HTERT RPE-1 (cell line): ENCODE measurements around the gene HLA-DRB5.
"Not testable (repeated sequence)": the region's sequence is repeated elsewhere in the genome, so short reads cannot be mapped to it uniquely, and the experiment has no call there.

Source experiments
- in situ Hi-C: fragments of 300-500 bp; cut with MboI; formaldehyde crosslinking; loops from 4 replicates; pipeline ENCODE4 v1.14.3; 2020; ENCODE audit warnings: low sequenced_read_pairs

HLA-DRB5 gene

GRCh38 chr6:32517654-32518445, 12.2 kb downstream of the HLA-DRB5 start:
- in situ Hi-C loops: no loop called here

- in situ Hi-C loops: no loop called here
Measured at GRCh38 chr6:32501016-32501415, 29.1 kb downstream of the HLA-DRB5 start.

GRCh38 chr6:32492351-32492750, 37.7 kb downstream of the HLA-DRB5 start:
- in situ Hi-C loops: no loop called here

- in situ Hi-C loops: no loop called here
Measured at GRCh38 chr6:32491700-32492099, 38.4 kb downstream of the HLA-DRB5 start.

- in situ Hi-C loops: no loop called here
Measured at GRCh38 chr6:32488083-32488482, 42.0 kb downstream of the HLA-DRB5 start.

DNA sequence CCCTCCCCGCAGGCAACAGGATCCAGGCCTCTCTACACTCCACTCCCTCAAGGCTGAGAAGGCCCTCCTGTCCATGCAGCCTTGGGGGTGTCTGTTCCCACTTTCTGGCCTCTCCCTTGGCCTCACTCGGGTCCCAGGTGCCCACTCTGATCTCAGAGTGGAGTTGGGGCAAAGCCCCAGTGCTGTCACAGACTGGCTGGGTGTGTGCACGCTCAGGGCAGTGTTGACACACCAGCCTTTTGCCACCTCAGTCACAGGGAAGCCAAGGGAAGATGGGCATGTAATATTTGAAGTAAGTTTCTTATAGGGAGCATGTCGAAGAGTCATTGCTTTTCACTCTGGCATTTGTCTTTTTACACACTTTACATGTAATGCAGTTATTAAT, 45.5 kb downstream of the HLA-DRB5 start:
- in situ Hi-C loops: no loop called here

GRCh38 chr6:32483968-32484613, 46.0 kb downstream of the HLA-DRB5 start:
- in situ Hi-C loops: no loop called here

DNA sequence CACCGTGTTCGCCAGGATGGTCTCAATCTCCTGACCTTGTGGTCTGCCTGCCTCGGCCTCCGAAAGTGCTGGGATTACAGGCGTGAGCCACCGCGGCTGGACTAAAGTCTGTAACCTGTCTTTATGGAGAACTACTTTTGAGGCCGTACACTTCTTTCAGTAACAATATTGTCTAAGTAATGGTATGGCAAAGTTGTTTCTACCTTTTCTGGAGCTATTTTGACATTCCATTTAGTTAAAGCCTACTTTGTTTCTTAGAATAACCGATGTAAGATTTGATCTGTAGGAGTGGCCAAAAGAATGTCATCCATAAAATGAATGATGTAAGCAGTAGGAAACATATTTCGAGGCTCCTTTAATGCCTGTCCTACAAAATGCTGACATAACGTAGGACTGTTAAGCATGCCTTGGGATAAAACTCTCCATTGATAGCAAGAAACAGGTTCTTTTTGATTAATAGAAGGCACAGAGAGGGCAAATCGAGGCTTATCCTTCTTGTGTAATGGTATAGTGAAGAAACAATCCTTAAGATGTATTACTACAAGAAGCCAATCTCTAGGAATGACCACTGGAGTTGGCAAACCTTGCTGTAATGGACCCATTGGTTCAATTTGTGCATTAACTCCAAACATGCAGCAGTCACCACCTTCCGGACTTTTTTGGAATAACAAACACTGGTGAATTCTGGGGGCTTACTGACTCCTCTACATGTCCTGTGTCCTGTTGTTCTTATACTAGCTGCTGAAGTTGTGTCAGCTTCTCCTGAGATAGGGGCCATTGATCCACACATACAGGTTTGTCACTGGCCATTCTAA, 54.5 kb downstream of the HLA-DRB5 start:
- in situ Hi-C loops: no loop called here

DNA sequence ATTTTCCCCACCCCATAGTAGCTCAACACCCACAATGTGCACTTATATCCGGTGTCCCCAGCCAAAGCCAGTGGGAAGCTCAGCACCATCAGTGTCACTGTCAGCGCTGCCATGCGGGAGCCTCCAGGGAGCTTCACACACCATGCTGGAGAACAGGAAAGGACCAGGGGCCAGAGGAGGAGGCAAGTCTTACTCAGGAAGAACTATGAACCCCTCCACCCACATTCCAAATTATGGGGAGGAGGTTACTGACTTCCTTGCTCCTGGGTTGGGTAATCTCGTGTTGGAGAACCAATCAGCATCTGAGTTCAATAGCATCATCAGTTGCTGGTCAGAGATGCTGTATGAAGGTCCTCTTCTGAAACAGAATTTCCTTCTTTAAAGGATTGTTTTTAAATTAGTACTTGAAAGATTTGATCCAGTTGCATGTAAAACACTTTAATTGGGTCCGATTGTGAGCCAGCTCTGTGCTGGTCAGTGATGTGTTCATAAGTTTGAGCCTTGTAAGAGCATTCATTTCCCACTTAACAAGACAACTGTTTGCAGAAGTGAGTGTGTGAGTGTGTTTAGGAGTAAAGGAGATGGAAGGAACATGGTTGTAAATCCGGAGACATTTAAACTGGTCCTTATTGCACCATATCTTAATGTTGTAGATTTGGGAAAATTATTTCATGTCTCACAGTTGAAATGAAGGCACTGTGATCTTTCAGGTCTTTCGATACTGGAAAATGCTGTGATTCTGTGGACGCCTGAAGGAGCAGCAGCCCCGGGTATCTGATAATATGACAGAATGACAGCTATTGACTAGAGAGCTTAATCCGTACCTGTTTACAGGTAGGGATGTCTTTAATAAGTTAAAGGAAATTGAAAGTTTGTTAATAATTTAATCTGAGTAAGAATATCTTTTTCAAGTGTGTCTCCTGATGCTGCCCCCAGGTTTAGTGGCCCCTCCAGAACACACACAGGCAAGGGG, 56.4 kb downstream of the HLA-DRB5 start:
- in situ Hi-C loops: not testable (repeated sequence)

GRCh38 chr6:32472781-32473375, 57.2 kb downstream of the HLA-DRB5 start:
- in situ Hi-C loops: no loop called here

DNA sequence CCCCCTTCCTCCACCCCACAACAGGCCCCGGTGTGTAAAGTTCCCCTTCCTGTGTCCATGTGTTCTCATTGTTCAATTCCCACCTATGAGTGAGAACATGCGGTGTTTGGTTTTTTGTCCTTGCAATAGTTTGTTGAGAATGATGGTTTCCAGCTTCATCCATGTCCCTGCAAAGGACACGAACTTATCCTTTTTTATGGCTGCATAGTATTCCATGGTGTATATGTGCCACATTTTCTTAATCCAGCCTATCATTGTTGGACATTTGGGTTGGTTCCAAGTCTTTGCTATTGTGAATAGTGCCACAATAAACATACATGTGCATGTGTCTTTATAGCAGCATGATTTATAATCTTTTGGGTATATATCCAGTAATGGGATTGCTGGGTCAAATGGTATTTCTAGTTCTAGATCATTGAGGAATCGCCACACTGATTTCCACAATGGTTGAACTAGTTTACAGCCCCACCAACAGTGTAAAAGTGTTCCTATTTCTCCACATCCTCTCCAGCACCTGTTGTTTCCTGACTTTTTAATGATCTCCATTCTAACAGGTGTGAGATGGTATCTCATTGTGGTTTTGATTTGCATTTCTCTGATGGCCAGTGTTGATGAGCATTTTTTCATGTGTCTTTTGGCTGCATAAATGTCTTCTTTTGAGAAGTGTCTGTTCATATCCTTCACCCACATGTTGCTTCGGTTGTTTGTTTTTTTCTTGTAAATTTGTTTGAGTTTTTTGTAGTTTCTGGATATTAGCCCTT, 62.2 kb downstream of the HLA-DRB5 start:
- in situ Hi-C loops: not testable (repeated sequence)
